Panc1 (cell line): ENCODE results near the gene EGFR. TPM values are rescaled to one million over a fixed set of nuclear protein-coding genes. Genes with fewer than 3 reads are reported as not detected.

Source experiments
- ATAC-seq: fragments of 200-7000 bp; cut with Tn5 transposase; 2 replicates; pipeline ENCODE4 v1.9.1; 2020; ENCODE audit warnings: mild to moderate bottlenecking, moderate library complexity
- BruUV-seq: library from RNA; stranded (reverse); fragments of 400-500 nt; replicated peaks from 2 replicates; lab custom pipeline; 2021; lab: Mats Ljungman, UMichigan
- CTCF ChIA-PET: fragments of 300-600 bp; sonication (Branson Sonifier 250); formaldehyde crosslinking; loops from one replicate; lab custom pipeline; 2022; ENCODE audit warnings: antibody characterized with exemption; lab: Charles Lee
- POLR2A ChIA-PET: fragments of 300-600 bp; sonication (Branson Sonifier 250); formaldehyde crosslinking; loops from one replicate; lab custom pipeline; 2022; ENCODE audit warnings: antibody characterized with exemption; lab: Charles Lee
- DNase-seq: peaks from one replicate; pipeline ENCODE4 v3.0.0-alpha.2; 2010; ENCODE audit warnings: low read depth, low spot score
- H3K27ac ChIP-seq: 2 replicates; pipeline ENCODE4 v1.5.1; 2011; ENCODE audit warnings: mild to moderate bottlenecking, low read length, inconsistent platforms
- H3K27me3 ChIP-seq: fragments of 200-500 bp; sonication (Bioruptor generic); 2 replicates; pipeline ENCODE4 v1.6.0; 2014; ENCODE audit warnings: low read length, inconsistent platforms; ENCODE audit not compliant: control insufficient read depth, insufficient read depth
- H3K36me3 ChIP-seq: fragments of 200-500 bp; sonication (Bioruptor generic); 2 replicates; pipeline ENCODE4 v1.5.1; 2014; ENCODE audit warnings: inconsistent platforms, mild to moderate bottlenecking, low read length, moderate library complexity; ENCODE audit not compliant: control insufficient read depth, insufficient read depth
- H3K4me1 ChIP-seq: 2 replicates; pipeline ENCODE4 v1.5.1; 2011; ENCODE audit warnings: inconsistent platforms, mild to moderate bottlenecking, low read length, moderate library complexity; ENCODE audit not compliant: control insufficient read depth, insufficient read depth
- H3K4me3 ChIP-seq, 2 experiments: 2 replicates each; pipeline ENCODE4 v1.5.1; 2011 to 2012; ENCODE audit warnings: low read depth in 2 of 2, low read length in 2 of 2, mild to moderate bottlenecking in 2 of 2, inconsistent platforms in 1 of 2, moderate library complexity in 1 of 2
- H3K9me3 ChIP-seq: fragments of 200-500 bp; sonication (Bioruptor generic); 2 replicates; pipeline ENCODE4 v1.5.1; 2014; ENCODE audit warnings: low read depth, mild to moderate bottlenecking, inconsistent platforms, low read length, moderate library complexity; ENCODE audit not compliant: control insufficient read depth, insufficient read depth
- CTCF ChIP-seq: fragments of 450-650 bp; IDR thresholded peaks from 2 replicates; pipeline ENCODE4 v1.5.1; 2017; ENCODE audit warnings: mild to moderate bottlenecking
- POLR2AphosphoS5 ChIP-seq: IDR thresholded peaks from 2 replicates; pipeline ENCODE4 v1.6.1; 2012; ENCODE audit warnings: mild to moderate bottlenecking, low read depth, low read length, moderate library complexity
- REST ChIP-seq, 2 experiments: IDR thresholded peaks; 2 replicates each; pipeline ENCODE4 v1.6.1; 2011 to 2012; ENCODE audit warnings: low read depth in 2 of 2, control low read depth in 1 of 2, low read length in 1 of 2, mild to moderate bottlenecking in 1 of 2, moderate library complexity in 1 of 2; ENCODE audit not compliant: insufficient read depth in 1 of 2
- SIN3A ChIP-seq: IDR thresholded peaks from 2 replicates; pipeline ENCODE4 v1.6.1; 2012; ENCODE audit warnings: low read depth, mild to moderate bottlenecking, low read length, moderate library complexity, borderline replicate concordance; ENCODE audit not compliant: insufficient read depth
- TCF7L2 ChIP-seq: IDR thresholded peaks from 2 replicates; pipeline ENCODE4 v1.6.1; 2011; ENCODE audit warnings: mild to moderate bottlenecking, low read depth, low read length, inconsistent platforms
- in situ Hi-C: cut with HindIII; loops from 2 replicates; pipeline ENCODE4 v1.10.0; 2016; ENCODE audit warnings: low sequenced_read_pairs, low pct_unique_long_range_greater_than_20kb
- intact Hi-C: fragments of 100-400 bp; cut with micrococcal nuclease; formaldehyde crosslinking; loops from one replicate; pipeline ENCODE4 v1.10.0; 2022; ENCODE audit not compliant: unreplicated experiment
- total RNA-seq: library from RNA; stranded (reverse); gene quantifications from one replicate; pipeline ENCODE4 v1.2.1, GENCODE V29; 2021; ENCODE audit not compliant: unreplicated experiment

EGFR gene
- total RNA-seq, 1 experiment from 2014 or later = 156 TPM

GRCh38 chr7:55205124-55205955 lies 186.5 kb downstream of the EGFR start:
- Histone ChIP-seq H3K4me3 (no peak overlapping the region), H3K27me3 (no peaks in the 10 kb centered on the region), H3K4me1 (no peaks in the 10 kb centered on the region), H3K27ac (no peak overlapping the region), H3K36me3 (peaks cover 37% of the 10 kb centered on the region), H3K9me3 (no peaks in the 10 kb centered on the region)
- TF ChIP-seq POLR2AphosphoS5 = no peak
- no peak for TF ChIP-seq TCF7L2
- intact Hi-C loops = no loop called here
- no peak for DNase-seq
- CTCF ChIA-PET = no interaction called here
- in situ Hi-C loops = no loop called here
- no TSS peak for BruUV-seq
- no peak for ATAC-seq
- POLR2A ChIA-PET = no interaction called here

- ChIA-PET CTCF (no interaction called here), POLR2A (no interaction called here)
- intact Hi-C loops = no loop called here
- H3K4me1 ChIP-seq = no peaks in the 10 kb centered on the region
- no peak overlapping the region for H3K4me3 ChIP-seq
- peaks cover 29% of the 10 kb centered on the region for H3K36me3 ChIP-seq
- H3K27me3 ChIP-seq = no peaks in the 10 kb centered on the region
- no peak for ATAC-seq
- no peak overlapping the region for H3K27ac ChIP-seq
- in situ Hi-C loops = no loop called here
- no peaks in the 10 kb centered on the region for H3K9me3 ChIP-seq
- no TSS peak for BruUV-seq
- TF ChIP-seq TCF7L2 (no peak), SIN3A (no peak), REST (IDR thresholded peaks at IDR 0.05; ENCODE audit: insufficient read depth in 1 of 2, low read depth in 2 of 2, low read length in 1 of 2) (no peak), POLR2AphosphoS5 (no peak), CTCF (no peak)
- DNase-seq = no peak
These were observed 187.6 kb downstream of the EGFR start for GRCh38 chr7:55206235-55207029.
